Ecto neural progenitor cell (in vitro differentiated cells): ENCODE data around the gene KRTAP29-1.

Experiments
- DNase-seq: peaks from one replicate; pipeline ENCODE4 v3.0.0-alpha.2; 2018; ENCODE audit warnings: low spot score

Gene KRTAP29-1

DNA sequence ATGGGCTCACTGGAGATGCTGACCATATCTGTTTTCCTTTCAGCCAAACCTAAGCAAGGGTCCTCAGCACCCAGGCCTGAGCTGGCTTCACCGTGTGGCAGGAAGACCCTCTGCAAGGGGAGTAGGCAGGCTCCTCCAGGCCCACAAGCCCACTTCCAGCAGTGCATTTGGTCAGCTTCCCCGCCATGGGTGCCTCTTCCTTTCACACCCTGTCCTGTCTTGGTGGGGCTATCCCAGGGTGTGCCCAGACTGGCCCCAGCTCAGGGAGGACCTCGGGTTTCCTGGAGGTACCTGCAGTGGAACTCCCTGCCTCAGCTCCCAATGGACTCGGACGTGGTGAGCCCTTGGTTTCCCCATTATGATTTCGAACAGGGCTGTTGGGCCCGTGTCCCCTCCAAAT is 25.6 kb upstream of the KRTAP29-1 start:
- DNase-seq = no peak

DNA sequence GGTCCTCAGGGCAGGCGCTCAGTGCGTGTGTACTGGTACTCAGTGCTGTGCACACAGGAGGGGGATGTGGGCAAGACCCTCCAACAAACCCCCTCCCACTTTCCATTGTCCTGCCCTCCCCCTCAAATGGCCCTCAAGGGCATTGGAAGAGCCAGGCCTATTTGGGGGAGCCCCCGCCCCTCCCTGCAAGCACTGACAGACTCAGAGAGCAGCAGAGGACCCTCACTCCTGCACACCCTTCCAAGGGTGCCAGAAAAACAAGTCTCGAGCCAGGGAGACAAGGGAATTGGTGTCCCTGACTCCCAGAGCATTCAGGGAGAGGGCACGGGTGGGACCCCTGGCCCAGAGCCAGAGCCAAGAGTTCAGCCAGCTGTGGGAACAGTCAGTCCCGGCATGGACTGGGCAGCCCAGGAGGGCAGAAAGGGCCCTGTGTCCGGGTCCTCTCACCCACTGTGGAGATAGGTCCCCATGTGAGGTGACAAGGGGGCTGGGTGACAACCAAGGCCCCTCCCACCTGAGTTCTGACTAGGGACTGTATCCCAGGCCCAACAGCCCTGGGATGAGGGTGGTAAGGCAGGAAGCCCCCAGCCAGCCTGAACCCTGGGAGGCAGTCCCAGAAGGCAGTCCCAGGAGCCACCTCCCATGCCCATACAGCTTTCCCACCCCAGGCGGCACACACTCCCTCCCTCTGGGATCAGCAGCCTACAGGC is 24.9 kb upstream of the KRTAP29-1 start:
- no peak for DNase-seq

DNA sequence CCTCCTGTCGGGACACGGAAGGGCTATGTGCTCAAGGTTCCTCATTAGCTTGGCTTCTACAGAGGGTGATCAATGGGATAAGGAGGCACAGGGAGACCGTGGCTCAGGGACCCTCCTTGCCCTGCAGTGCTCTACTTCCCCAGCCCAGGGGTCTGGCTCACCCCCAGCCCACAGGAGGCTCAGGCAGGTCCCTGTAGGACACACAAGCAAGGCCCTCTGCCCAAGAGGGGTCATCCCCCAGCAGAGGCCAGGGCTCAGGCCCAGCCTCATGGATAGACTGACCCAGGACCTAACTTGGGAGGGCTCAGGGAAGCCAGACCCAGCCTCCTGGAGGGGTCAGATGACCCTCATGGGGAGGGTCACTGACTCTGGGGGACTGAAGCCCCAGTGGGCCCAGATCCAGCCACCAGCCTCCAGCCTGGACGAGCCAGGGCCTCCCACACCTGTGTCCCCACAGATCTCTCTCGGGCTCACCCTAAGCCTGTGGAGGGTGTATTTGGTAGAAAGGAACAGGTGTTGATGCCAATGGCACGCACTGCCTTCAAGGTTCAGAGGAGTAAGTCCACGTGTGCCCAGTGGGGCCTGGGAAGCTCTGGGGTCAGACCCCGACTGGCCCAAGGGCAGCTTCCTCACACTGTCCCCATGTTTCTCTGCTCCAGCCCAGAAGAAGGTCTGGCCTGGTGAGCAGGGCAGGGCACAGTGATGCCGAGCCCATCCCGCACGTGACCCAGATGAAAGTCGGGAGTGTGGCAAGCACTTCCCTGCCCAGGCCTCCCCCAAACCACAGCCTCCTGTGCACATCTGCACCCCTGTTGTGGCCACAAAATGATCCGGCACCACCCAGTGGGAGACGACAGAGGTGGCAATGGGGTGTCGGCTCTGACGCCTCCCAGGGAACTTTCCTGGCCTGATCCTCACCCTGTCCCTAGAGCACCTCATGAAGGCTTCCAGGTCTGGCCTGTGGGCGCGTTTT is 23.8 kb upstream of the KRTAP29-1 start:
- DNase-seq = peak; percentile 45

DNA sequence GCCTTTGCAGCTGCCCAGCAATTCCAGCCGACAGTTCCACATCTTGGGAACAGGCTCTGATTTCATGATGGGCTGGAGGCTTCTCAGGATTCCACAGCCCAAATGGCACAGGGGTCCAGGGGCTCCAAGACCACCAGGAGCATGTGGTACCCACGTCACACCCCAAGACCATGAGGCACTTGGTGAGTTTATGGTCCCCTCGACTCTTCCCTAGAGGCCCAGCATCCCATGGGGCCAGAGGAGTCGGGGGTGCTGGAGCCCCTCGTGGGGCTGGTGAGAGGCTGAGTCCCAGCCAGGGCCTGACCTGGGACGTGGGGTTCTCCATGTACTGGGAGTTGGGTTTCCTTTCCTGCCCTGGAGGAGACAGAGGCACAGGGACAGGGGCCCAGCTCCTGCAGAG is 23.0 kb upstream of the KRTAP29-1 start:
- DNase-seq = peak; percentile 28

DNA sequence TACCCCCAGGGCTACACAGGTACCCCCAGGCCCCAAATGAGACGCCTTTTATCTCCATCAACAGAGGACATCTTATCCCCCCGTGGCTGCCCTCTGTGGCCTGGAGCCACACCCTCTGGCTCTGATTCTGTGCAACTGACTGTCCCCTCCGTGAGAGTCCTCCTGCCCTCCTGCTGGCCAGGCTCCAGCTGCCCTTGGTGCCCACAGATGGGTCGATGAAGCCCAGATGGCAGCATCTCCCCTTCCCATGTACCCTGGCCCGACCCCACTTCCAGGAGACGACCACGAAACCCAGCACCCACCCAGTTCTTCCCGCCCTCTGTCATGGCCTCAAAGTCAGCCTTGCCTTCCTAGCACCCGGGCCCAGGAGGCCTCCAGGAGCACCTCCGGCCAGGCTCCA is 22.5 kb upstream of the KRTAP29-1 start:
- DNase-seq = peak; percentile 45

DNA sequence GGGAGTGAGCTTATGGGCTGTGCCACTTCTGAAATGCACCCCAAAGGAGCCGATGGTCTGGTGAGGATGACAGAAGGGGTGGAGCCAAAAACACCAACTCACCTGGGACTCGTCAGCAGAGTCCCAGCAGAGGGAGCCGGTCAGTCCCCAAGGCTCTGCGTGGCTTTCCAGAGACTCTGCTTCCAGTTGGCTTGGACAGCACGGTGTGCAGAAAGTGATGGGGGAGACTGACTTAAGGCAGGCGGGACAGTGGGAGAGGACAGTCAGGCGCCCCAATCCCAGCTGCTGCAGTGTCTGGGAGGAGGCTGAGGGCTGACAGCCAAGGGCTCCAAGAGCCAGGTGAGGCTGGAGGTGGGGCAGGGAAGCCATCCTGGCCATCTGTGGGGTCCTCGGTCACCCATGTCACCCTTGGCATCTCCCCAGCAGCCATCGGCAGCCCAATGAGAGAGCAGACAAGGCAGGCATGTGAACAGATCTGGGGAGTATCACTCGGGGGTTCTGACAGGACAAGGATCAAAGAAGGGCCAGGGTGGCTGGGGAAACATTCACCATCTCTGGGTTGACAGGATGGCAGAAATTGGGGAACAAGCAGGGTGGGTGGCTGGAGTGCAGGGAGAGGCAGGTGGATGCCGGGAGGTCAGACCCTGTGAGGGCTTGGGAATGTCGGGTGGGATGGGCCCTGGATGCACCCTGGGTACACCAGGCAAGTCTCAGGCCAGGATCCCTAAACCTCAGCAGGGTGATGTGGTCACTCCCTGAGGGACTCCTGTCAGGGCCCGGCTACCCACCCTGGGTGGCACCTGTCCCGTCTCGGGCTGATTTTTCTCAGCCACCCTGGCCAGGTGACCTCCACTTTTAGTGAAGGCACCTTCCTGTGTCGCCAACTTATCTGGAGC is 21.8 kb upstream of the KRTAP29-1 start:
- DNase-seq = peak; percentile 59

GRCh38 chr17:41322903-41323895 is 20.5 kb upstream of the KRTAP29-1 start:
- DNase-seq = peak; percentile 51

GRCh38 chr17:41322094-41322902 is 19.6 kb upstream of the KRTAP29-1 start:
- peak; percentile 39 for DNase-seq

GRCh38 chr17:41318231-41318630 is 15.6 kb upstream of the KRTAP29-1 start:
- no peak for DNase-seq

DNA sequence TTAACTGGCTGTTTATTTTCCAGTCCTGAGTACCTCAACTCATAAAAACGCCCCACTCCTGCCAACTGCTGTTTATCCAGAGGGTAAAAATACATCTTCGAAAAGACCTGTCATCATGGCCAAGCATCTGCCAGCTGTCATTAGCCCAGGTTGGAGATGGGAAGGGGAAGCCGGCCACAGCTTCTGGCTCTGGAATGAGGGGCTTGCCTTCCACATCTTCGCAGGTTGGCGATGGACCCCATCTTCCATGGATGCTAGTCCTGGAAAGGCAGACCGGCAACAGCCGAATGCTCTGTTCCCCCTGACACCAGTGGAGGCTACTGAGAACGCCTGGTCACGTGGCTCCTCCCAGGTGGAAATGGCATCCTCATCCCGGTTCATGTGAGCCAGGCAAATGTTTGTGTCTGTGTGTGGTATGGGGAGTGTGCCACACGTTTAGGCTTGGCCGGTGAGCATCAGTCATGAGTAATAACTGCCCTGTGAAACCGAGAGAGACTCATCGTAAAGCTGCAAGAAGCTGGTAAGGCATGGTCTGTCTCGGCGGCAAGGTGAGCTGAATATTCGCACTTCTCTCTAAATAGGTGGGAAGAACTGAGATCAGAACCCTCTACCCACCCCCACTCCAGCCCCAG is 13.3 kb upstream of the KRTAP29-1 start:
- no peak for DNase-seq

GRCh38 chr17:41315204-41315794 is 12.6 kb upstream of the KRTAP29-1 start, which contains the start of gene KRTAP17-1:
TSS of gene KRTAP17-1 (minus strand) at chr17:41315710. CDS start at chr17:41315650, 60 bp downstream.
- DNase-seq = no peak

DNA sequence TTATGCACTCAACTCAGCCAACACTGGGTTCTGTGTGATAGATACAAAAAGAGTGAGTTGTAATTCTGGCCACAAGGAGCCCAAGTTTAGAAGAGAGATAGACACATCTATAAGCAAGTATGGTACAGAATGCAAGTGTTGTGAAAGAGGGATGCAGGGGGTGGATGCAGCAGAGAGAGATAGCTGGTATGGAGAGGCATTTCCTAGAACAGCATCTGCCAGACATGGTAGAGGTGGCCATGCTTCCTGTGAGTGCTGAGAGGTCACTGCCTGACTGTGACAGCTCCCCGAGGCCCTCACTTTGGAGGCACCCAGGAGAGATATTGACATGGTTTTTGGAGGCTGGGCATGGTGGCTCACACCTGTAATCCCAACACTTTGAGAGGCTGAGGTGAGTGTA is 8.5 kb upstream of the KRTAP29-1 start:
- no peak for DNase-seq

GRCh38 chr17:41308918-41309359 is 6.3 kb upstream of the KRTAP29-1 start, which contains the start of gene KRTAP16-1:
TSS of gene KRTAP16-1 (minus strand) at chr17:41309309. CDS start at chr17:41309253, 56 bp downstream.
- no peak for DNase-seq

DNA sequence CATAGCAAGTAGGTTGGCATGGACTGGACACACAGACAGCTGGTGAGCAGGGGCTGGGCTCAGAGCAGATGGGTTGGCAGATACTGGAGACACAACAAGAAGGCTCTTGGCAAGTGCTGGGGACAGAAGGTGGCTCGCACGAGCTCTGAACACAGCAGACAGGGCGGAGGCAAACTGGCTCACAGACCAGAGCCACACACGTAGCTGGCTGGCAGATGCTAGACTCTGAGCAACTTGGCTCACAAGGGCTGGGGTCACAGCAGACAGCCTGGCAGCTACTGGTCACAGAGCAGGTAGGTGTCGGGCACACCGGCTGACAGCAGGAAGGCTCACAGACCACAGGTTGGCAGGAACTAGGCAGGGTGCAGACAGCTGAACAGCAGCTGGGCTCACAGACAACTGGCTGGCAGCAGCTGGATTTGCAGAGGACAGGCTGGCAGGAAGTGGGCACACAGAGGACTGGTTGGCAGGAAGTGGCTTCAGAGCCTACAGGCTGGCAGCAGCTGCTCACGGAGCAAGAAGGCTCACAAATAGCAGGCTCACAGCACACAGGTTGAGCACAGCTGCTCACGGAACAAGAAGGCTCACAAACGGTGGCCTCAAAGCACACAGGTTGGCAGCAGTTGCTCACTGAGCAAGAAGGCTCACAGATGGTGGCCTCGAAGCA is 5.7 kb upstream of the KRTAP29-1 start:
- DNase-seq = no peak

DNA sequence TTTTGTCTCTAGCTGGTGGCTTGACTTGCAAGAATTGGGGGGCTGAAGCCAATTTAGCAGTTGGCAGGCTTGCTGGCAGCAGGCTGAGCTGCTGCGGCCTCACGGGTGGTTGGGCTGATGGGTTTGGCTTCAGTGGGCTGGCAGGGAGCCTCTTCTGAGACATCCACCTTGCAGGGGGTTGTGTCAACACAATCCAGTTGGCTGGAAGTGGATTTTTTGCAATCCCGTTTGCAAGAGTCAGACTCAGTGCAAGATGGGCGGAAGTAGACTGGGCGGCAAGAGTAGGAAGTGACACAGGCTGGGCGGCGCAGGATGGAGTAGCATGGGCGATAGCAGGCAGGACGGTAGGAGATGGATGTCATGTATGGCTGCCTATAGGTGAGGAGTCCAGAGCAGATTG is 5.0 kb upstream of the KRTAP29-1 start:
- no peak for DNase-seq

DNA sequence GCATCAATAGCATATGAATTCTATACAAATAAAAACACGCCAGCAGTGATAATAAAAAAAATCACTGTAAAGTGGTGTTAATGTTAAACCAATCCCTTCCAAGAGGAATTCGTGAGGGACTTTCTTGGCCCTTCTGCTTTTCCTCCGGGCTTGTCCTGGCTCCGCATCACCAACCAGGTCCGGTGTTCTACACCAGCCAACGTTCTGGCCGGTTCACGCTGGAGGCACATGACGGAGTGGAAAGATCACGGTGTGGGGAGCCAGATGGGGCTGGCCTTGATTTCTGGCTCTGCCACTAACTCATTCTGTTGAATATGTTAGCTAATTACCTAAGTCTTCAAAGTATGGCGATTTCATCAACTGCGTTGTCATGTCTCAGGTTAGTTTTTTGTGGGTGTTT is 1.4 kb upstream of the KRTAP29-1 start:
- no peak for DNase-seq

- no peak for DNase-seq
Observed at GRCh38 chr17:41302981-41303380, 330 bp upstream of the KRTAP29-1 start.

- DNase-seq = no peak
Observed at GRCh38 chr17:41301204-41301790, 1.4 kb downstream of the KRTAP29-1 start.
